ENCODE measurements around the gene TBKBP1. TPM values are rescaled to one million over a fixed set of nuclear protein-coding genes. Genes with fewer than 3 reads are reported as not detected.

The TBKBP1 gene
- total RNA-seq, 2 donors from 2014 or later: 13.7 to 17.9 TPM

DNA sequence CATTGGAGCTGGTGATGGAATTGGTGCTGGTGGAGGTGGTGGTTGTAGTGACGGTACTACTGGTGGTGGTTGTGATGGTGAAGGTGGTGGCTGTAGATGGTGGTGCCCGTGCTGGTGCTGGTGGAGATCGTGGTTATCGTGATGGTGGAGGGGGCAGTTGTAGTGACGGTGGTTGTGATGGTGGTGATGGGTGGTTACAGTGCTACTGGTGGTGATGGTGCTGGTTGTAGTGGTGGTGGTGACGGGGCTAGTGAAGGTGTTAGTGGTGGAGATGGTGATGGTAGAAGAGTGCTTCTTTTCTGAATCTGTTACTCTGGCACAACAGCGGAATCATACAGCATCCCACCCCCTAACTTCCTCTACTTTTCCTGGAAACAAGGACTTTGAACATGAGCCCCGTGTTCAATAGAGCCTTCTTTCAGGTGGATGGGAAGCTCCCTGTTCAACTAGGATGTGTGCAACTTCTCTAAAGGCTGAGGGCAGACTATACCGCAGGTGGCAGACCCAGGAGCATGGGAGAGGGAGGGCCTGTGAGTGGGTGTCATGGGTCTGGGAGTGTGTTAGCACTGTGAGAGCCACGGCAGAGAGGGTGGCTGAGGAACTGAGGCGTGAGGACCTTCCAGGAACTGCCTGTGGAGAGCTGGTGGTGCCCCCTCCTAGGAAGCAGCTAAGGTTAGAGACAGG lies 47.3 kb downstream of the TBKBP1 start:
- ATAC-seq (no peak), DNase-seq (no peak)
- intact Hi-C loops (cut with DNase I): loop anchor here (10.0 kb wide), 1 partner anchor 76 kb away; no protein-coding TSS in a partner anchor

DNA sequence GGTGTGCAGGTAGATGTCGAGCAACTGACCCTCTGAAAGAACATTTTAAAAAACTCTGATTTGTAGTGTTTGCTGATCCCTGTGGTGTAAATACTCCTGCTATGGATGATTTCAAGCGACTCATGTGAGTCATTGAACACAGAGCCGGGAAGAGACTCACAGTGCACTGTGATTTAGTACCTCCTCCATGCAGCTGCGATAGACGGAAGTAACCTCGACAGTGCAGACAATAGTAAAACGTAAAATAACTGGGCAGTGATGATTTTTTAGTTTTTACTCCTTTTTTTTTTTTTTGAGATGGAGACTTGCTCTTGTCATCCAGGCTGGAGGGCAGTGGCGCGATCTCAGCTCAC lies 47.8 kb downstream of the TBKBP1 start:
- ATAC-seq (no peak), DNase-seq (no peak)
- intact Hi-C loops (cut with DNase I): loop anchor here (10.0 kb wide), 1 partner anchor 77 kb away; no protein-coding TSS in a partner anchor

DNA sequence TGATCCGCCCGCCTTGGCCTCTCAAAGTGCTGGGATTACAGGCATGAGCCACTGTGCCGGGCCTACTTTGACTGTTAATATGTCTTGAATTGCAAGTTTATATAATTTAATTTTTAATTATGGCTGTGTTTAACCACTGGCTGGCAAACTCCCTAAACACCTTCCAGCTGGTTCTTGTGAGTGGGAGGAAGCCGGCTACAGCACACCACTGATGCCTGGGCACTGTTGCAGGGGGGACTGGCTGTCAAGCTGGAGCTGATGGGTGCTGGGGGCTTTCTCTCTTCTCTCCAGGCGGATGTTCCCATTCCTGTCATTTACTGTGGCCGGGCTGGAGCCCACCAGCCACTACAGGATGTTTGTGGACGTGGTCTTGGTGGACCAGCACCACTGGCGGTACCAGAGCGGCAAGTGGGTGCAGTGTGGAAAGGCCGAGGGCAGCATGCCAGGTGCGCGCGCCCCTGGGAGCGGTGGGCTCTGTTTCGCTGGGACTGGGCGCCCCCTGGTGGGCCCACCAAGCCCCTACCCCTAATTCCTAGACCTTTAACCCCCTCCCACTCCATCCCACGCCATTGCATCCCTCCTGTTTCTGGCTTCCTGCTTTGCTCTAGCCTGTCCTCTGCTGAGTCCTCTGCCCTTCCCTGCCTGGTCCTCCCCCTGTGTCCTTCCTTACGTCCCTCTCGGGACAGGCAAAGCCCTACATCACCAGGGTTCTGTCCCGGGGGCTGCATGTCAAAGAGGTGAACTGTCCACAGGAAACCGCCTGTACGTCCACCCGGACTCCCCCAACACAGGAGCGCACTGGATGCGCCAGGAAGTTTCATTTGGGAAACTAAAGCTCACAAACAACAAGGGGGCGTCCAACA lies 48.6 kb downstream of the TBKBP1 start:
- no peak for DNase-seq

DNA sequence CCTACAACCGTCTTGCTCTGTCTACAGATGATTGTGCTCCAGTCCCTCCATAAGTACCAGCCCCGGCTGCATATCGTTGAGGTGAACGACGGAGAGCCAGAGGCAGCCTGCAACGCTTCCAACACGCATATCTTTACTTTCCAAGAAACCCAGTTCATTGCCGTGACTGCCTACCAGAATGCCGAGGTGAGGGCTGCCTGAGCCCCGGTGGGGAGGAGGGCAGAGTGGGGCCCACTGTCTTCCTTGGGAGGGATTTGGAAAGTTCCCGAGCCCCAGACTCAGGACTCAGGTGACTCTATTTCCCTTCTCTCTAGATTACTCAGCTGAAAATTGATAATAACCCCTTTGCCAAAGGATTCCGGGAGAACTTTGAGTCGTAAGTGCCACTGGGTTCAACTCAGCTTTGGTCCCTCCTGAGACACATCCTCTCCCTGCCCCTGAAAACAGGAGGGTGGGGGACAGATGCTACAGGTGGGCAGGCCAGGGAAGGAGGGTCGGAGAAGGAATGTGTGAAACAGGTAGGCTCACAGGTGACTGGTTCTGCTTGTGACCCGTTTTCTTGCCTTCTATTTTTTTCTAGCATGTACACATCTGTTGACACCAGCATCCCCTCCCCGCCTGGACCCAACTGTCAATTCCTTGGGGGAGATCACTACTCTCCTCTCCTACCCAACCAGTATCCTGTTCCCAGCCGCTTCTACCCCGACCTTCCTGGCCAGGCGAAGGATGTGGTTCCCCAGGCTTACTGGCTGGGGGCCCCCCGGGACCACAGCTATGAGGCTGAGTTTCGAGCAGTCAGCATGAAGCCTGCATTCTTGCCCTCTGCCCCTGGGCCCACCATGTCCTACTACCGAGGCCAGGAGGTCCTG lies 50.4 kb downstream of the TBKBP1 start:
- no peak for DNase-seq
- intact Hi-C loops (cut with DNase I): loop anchor here (10.0 kb wide), 1 partner anchor 80 kb away; no protein-coding TSS in a partner anchor
- no peak for ATAC-seq

More for the DNA sequence above, 48.6 kb downstream of the TBKBP1 start:
- ATAC-seq: peak in 1 of 2 donors; percentile 48
- intact Hi-C loops (cut with DNase I): loop anchor here (10.0 kb wide), 1 partner anchor 78 kb away; no protein-coding TSS in a partner anchor

DNA sequence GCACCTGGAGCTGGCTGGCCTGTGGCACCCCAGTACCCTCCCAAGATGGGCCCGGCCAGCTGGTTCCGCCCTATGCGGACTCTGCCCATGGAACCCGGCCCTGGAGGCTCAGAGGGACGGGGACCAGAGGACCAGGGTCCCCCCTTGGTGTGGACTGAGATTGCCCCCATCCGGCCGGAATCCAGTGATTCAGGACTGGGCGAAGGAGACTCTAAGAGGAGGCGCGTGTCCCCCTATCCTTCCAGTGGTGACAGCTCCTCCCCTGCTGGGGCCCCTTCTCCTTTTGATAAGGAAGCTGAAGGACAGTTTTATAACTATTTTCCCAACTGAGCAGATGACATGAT lies 51.0 kb downstream of the TBKBP1 start:
- intact Hi-C loops (cut with DNase I): loop anchor here (10.0 kb wide), 1 partner anchor 80 kb away; no protein-coding TSS in a partner anchor
- no peak for DNase-seq
- peak in 1 of 2 donors; percentile 74 for ATAC-seq

DNA sequence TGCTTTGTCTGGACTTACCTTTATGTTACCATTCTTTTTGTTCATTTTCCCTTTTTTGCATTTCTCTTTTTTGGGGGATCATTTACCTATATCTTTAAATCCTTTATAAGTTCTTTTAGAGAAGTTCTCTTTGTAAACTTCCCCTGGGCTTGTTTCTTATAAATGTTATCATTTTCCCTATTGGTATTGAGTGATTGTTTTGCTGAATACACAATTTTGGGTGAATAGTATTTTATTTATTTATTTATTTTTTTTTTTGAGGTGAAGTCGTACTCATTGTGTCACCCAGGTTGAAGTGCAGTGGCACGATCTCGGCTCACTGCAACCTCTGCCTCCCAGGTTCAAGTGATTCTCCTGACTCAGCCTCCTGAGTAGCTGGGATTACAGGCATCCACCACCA lies 57.5 kb downstream of the TBKBP1 start:
- ATAC-seq (no peak), DNase-seq (no peak)
- intact Hi-C loops (cut with DNase I): no loop called here

DNA sequence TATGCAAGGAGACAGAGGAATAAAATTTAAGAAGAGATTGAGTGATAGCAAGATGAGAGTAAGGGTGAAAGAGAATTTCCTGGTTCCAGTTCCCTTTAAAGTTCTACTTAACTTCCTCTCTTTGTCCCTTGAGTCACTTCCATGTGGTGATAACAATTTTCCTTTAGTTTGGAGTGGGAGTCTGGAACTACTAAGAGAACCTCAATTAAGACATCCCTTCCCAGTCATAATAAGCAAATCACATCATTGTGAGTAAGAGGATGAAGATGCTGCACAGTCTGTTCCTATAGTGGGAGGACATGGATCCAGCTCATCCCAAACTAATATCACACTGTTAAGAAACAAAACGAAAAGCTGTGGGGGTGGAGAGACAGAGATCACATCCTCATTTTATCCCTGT lies 63.4 kb downstream of the TBKBP1 start:
- intact Hi-C loops (cut with DNase I): no loop called here
- ATAC-seq (no peak), DNase-seq (no peak)

DNA sequence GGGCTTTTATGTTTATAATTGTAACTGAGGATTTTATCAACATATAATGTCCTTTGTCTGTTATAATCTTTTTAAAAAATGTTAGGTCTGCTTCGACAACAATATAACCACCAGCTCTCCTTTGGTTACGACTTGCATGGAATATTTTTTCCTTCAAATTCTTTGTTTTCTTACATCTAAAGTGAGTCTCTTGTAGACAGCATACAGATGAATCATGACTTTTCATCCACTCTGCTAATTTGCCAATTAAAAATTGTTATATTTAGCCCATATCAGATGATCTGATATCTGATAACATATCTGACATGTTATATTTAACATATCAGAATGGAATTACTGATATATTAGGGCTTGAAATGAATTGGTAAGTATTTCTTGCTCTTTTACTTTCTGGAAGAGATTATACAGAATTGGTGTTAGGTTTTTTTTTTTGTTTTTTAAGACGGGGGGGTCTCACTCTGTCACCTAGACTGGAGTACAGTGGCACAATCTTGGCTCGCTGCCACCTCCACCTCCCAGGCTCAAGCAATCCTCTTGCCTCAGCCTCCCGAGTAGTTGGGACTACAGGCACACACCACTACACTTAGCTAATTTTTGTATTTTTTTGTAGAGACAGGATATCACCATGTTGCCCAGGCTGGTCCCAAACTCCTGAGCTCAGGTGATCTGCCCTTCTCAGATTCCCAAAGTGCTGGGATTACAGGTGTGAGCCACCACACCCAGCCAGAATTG lies 66.6 kb downstream of the TBKBP1 start:
- ATAC-seq: no peak
- intact Hi-C loops (cut with DNase I): no loop called here
- DNase-seq: no peak

Other genes with a start within 250 kb of the TBKBP1 start
- 10 to 100 TPM; 87.4 to 99.8 TPM for gene NPEPPS, start 163.1 kb upstream of the TBKBP1 start, total RNA-seq
- 100 to 1,000 TPM; 145 to 180 TPM for gene KPNB1, start 44.2 kb upstream of the TBKBP1 start, total RNA-seq
- under 1 TPM; 0.34 to 0.80 TPM for gene TBX21, start 39.1 kb downstream of the TBKBP1 start, total RNA-seq
- 1 to 10 TPM; 4.5 to 5.4 TPM for gene OSBPL7, start 127.6 kb downstream of the TBKBP1 start, total RNA-seq
- 10 to 100 TPM; 33.9 to 38.8 TPM for gene MRPL10, start 137.4 kb downstream of the TBKBP1 start, total RNA-seq
- gene LRRC46, start 137.5 kb downstream of the TBKBP1 start, total RNA-seq: not detected
- 10 to 100 TPM; 32.2 to 33.6 TPM for gene SCRN2, start 147.1 kb downstream of the TBKBP1 start, total RNA-seq
- under 1 TPM; 0.24 to 0.50 TPM for gene SP6, start 157.0 kb downstream of the TBKBP1 start, total RNA-seq
- 10 to 100 TPM; 12.6 to 14.1 TPM for gene SP2, start 202.1 kb downstream of the TBKBP1 start, total RNA-seq
- gene PNPO, start 247.4 kb downstream of the TBKBP1 start, total RNA-seq: 10 to 100 TPM; 23.4 to 25.4 TPM

Data from left cardiac atrium (tissue), 4 donors.